ENCODE data around the gene COLEC12. TPM values are rescaled to one million over a fixed set of nuclear protein-coding genes. Genes with fewer than 3 reads are reported as not detected.

Gene COLEC12
- 93.7 TPM for total RNA-seq (ENCODE audit: insufficient read depth, low replicate concordance)

DNA sequence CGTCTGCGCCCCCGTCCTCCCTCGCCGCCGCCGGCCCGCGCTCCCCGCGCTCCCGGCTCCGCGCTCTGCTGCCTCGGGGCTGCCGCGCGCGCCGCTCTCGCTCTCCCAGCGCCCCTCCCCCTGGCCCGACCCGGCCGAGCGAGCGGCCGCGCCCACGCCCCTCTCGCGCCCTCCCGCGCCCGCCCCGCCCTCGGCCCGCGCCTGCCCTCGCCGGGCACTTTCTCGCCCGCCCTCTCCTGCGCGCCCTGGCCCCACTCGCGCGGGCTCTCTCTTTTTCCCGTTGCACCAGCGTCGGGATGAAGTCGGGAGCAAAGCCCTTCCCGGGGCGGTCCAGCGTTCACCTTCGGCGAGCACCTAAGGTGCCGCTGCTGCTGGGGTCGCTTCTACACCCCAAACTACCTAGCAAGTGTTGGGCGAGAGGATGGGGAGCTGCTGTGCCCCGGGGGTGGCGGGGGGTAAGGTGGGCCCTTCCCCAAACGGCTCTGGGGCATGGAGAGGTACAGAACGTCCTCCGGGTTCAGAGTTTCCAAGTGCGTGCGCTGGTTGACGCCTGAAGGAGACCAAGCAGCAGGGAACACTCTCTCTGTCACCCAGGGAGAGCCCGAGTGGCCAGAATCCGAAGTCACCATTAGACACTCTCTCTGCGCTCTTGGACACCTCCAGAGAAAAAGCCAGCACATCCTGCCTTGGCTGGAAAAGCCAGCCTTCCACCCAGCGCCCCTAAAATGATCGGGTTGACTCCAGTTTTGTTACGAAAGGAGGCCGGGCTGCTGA lies at the start of gene COLEC12:
TSS of gene COLEC12 (minus strand) at position 70 of the 774 bp plus-strand sequence. CDS start 187 bp downstream, outside the sequence.
- peak; percentile 45 for DNase-seq (ENCODE audit: low spot score)

DNA sequence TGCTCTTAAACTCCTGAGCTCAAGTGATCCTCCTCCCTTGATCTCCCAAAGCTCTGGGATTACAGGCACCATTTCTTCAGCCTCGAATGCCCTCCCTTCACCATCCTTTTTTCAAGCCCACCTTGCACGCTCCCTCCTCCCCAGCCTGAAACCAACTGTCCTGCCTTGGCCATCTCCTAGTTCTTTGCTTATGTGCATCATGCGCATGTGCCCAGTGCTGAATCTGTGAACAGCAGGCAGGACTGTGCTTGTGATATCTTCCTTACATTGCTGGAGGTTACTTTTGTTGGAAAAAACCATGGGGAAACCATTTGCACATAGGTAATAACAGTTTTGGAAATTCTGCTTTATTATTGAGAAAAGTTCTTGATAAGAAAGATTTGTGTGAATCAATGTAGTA lies 49.5 kb upstream of the COLEC12 start:
- DNase-seq (ENCODE audit: low spot score) = no peak

DNA sequence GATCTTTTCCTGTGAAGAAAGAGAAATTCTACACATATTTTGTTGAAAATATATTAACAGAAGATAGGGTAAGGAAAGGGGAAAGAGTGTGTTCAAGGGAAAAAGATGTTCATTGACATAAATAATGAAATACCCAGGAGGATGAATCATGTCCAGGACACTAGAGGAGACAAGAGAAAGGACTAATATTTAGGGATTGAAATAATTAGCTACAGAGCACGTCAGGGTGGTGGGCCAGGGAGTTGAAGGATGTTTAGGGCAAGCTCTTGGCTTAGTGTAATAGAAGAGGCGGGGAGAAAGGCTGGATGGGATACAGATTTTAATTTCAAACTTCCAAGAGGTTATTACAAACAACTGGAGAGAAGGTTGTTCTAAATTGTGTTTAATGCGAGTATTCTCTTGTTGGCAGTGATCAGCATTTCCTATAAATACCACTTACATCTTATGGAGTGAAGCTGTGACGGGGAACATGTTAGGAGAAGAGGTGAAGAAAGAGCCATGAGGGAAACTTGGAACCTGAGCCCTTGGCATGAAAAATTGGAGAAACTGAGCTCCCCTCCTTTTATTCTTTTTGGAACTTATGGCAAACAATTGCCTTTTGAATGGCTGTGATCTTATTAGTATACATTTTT lies 43.1 kb upstream of the COLEC12 start:
- no peak for DNase-seq (ENCODE audit: low spot score)

DNA sequence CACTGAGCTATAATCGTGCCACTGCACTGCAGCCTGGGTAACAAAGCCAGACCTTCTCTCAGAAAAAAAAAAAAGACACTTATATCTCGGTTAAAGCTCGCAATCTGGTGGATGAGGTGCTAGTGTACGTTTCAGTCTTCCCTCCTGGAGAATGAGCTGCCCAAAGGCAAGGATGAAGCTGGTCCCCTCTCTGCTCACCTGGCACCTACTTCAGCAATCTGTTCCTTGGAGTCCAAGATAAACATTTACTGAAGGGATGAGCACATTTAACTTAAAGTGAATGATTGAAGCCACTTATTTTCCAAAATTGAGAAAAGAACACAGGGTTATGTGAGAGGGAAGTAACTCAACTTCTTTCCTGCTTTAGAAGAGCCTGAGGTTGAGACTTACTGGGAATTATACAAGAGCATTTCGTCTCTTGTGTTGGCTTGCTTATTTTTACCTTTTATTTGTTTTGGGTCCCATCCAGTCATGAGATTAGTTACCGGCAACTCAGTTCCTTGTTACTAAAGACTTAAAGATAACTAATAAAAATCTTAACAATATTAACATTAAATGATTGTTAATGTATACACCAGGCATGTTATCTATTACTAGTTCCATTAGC lies 33.6 kb upstream of the COLEC12 start:
- DNase-seq (ENCODE audit: low spot score) = no peak

DNA sequence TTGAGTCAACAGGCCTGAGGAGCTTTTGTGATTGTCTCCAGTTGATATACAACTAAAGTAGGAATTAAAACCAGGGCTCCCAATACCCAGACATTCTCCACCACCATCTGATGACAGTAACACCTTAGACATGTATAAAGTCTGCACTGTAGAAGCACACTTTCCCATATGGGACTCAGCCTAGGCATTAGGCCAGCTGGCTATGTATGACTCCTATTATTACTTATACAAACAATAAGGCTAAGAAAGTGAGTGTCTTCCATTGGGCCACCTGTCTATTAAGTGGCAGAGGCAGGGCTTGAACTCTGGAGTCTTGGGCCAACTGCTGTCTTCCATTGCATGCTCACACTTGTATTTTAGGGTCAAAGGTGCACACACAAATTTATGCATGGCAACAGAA lies 32.1 kb upstream of the COLEC12 start:
- no peak for DNase-seq (ENCODE audit: low spot score)

DNA sequence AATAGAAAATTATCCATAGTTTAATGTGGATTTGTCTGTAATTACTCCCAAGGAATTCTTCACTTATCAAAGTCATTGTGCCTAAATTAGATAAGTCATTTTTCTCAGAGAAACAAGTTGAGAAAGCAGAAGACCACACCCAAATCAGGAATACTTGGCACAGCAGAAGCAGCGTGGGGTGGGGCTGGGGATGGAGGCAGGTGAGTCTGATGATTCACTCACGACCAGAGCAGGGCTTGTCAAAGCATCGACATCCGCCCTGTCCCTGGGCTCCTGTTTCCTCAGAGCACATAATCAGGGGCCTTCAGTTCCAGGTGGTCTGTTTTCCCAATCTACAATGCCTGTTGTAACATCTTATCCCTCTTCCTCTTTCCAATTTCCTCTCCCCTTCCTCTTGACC lies 31.5 kb upstream of the COLEC12 start:
- DNase-seq (ENCODE audit: low spot score) = no peak

DNA sequence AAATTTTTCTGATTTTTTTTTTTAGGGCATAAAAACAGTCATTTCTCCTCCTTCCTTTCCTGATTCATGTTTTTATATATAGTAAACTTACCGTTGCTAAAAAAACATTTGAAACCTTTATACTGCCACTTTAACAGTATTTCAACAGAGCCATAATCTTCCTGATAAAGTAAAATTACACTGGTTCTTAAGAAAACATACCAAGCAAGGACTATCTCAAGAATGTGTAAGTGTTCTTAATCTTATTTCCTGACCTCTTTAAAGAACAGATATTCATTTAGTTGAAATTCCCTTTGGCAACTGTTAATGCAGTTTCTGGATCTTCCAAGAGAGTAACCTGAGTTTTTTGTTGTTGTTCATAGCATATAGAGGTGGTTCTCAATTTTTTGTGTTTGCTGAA lies 26.6 kb upstream of the COLEC12 start:
- peak; percentile 39 for DNase-seq (ENCODE audit: low spot score)

DNA sequence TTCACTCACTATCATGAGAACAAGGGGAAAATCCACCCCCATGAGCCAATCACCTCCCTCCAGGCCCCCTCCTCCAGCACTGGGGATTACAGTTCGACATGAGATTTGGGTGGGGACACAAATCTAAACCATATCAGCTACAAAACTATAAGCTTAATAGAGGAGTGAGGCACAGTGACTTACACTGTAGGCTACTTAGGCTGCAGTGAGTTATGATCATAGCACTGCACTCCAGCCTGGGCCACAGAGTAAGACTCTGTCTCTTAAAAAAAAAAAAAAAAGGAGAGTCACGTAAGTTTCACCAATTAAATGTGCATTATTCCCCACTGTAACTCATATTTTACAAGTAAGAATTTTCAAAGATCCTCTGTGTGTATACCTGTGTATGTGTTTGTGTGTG lies 26.2 kb upstream of the COLEC12 start:
- peak; percentile 9 for DNase-seq (ENCODE audit: low spot score)

DNA sequence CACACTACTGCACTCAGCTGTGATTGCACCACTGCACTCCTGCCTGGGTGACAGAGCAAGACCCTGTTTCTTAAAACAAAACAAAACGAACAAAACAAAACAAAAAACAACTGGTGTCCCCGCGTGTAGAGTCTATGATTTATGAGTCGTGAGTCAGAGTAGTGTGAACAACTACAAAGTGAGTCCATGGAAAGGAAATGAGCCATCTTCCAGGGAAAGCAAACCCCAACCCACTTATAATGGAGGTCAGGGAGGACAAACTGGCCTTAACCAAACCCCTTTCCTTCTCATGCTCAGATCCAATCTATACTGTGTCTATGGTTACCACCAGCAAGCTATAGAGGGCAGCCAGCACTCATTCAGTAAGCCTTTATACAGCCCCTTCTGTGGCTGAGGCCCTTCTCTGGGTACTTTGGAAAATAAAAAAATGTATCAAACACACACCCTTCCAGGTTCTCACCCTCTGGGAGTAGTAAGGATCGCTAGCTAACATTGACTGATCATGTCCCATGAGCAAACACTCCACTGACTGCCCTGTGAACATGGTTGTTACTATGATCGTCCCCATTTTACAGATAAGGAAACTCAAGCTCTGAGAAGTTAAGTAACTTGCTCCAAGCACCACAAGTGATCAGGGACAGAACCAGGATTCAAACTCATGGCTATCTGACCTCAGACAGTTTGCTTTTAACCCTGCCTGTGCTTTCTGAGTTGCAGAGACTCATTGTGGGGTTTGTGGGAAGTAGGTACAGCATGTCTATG lies 24.7 kb upstream of the COLEC12 start:
- peak; percentile 6 for DNase-seq (ENCODE audit: low spot score)

DNA sequence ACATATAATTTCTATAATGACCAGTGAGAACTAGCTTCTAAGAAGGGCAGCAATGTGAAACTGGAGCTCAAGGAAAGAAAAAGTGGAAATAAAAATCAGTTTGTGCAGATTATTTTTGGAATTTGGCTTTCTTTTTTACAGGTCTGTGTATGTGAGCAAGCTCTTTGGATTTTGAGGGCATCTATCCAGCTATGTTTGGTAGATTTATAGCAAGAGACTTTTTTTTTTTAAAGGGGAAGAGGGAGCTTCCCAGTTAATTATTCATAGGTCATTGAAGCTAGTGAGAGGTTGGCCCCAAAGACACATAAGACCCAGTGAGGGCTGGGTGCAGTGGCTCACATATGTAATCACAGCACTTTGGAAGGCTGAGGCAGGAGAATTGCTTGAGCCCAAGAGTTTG lies 24.0 kb upstream of the COLEC12 start:
- peak; percentile 78 for DNase-seq (ENCODE audit: low spot score)

DNA sequence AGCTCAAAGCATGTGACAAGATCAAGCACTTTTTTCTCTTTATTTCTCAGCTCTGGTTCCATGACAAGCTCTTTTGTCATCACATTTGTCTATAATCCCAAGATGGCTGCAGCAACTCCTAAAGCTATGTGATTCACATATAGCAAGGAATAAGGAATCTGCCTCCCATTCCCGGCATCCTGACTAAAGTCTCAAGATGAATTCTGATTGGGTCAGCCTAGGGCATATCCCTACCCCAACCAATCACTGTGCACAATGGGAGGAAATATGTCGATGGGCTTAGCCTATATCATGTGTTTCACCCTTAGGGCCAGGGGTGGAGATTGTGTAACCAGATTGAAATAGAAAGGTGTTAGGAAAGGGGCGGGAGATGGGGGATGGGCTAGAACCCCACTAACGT lies 23.1 kb upstream of the COLEC12 start:
- DNase-seq (ENCODE audit: low spot score) = no peak

DNA sequence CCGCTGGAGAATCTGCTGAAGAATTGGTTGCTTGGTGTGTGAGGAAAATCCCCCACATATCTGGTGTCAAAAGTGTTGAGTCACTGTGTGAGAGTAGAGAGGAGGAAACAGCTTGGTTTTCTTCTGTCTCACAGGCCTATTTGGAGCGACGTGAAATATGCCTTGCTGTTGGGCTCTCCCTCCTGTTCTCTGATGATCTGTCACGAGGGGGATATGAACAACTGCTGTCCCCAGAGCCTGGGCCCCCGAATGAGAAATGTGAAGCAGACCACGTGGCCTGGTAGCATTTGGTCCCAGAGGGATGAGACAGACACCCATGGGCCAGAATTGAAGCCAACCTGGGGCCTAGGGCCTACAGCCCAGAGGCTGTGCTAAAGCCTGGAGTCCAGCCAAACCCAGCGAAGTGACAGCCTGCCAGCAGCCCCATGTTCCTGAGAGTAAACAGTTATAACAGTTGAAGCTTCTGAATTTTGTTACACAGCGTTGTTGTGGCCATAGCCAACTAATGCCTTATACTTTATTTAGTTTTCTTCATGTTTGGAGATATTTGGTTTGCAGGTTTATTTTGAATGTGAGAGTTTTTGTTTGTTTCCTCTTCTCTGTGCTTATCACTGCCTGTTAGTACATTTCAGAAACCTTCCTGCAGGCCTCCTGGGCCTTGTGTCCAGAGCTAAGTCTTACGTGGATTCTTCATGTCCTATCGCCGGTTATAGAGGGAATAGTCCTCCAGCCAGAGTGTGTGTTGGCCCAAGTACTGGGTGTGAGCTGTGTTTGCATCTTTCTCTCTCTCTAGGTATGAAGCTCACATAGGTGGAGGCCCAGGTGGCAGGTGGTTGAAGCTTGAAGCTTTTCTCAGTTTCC lies 18.7 kb upstream of the COLEC12 start:
- DNase-seq (ENCODE audit: low spot score) = peak; percentile 56

DNA sequence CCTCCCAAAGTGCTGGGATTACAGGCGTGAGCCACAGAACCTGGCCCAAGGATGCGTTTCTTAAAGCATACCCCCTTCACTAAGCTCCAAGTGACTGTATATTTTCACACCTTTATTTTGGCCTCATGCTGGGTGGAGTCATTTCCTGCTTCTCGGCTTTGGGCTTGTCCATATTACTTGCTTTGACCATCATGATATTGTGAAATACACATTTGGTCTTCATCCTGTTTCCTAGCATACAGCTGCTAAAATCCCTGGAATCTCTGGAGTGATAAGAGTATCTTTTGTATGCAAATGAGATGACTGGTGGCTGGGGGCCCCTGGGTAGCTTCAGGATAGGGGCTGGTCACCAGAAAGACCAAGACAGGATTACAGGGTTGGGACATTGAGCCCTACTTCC lies 17.6 kb upstream of the COLEC12 start:
- DNase-seq (ENCODE audit: low spot score) = no peak

DNA sequence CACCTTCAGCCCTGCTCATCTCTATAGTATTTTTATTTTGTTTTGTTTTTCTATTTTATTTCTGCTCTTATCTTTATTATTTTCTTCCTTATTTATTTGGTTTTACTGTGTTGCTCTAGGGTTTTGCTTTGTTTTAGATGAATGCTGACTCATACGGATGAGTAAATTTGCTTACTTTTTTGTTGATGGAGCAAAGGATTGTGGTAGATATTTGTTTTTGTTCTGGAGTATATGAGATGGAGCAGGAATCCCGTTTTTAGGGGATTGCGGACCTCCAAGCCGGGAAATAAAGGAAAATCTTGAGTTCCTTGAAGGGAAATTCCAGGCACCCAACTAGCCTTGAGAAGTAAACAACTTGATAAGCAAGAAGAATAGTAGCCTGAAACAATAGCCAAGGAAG lies 15.3 kb upstream of the COLEC12 start:
- no peak for DNase-seq (ENCODE audit: low spot score)

DNA sequence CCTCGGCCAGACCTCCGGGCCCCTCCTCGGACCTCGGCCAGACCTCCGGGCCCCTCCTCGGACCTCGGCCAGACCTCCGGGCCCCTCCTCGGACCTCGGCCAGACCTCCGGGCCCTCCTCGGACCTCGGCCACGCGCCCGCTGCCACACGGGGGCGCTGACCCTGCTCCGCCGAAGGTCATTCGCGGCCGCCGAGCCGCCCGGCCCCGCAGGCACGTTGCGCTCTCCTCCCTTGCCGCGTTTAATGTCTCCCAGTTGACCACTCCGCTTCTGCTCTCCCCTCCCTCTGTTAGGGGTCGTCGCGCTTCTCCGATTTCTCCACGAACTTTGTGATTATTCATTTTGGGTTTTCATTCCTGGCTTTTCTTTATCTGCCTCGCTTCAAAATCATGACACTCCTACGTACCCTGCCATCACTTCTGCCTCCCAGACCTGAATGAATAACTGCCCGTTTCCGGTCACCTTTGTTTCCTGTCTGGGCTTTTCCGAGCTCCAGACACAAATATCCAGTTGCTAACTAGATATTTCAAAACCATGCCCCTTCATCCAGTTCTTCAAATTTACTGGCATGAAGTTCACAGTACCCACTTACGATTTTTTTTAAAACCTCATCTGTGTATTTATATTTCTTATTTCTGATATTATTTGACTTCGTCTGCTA lies 14.8 kb upstream of the COLEC12 start:
- DNase-seq (ENCODE audit: low spot score) = no peak

DNA sequence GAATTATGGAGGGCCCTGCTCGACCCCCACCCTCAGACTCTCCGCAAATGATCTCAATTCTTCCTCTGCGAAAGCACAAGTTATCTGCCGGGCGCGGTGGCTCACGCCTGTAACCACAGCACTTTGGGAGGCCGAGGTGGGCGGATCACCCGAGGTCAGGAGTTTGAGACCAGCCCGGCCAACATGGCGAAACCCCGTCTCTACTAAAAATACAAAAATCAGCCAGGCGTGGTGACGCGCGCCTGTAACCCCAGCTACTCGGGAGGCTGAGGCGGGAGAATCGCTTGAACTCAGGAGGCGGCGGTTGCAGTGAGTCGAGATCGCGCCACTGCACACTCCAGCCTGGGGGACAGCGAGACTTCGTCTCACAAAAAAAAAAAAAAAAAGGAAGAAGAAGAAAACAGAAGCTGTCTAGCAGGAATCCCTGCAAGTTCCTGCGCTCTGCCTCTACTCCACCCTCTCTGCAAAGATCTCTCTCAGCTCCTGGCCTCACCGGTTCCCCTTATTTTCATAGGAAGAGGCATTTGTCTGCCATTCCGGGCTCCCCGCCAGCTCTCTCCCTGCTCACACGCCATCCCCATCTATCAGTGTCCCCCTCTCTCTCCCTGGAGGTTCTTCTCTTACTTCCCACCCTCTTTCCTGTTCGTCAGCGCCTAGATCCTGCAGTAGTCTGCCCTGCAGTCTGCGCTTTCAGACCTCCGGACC lies 13.5 kb upstream of the COLEC12 start:
- DNase-seq (ENCODE audit: low spot score) = no peak

DNA sequence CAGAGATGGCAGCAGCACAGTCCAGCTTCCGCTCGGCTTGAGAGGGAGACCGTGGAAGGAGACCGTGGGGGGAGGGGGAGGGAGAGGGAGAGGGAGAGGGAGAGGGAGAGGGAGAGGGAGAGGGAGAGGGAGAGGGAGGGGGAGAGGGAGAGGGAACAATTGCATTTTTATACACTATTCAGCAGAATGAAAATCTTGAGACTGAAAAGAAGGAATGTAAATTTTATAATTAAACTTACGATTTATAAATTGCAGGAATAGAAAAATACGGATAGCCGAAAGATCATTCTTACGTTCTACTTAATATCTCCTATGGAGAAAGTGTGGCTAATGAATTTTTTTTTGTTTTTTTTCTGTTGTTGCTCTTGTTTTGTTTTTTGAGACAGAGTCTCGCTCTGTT lies 12.5 kb upstream of the COLEC12 start:
- no peak for DNase-seq (ENCODE audit: low spot score)

DNA sequence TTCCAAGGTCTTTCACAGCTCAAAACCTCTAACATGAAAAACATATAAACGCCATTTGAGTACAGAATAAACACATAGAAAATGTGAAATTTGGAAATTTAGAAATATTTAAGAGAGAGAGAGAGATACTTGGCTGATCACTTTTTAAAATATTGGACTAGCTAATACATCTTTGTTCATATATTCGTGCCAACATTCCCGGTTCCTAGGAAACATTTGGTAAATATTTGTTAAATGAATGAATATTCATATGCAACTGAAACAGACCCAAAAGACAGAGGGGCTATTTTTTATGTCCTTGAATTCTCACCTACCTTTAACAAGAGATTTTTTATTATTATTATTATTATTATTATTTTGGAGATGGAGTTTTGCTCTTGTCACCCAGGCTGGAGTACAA lies 8.3 kb upstream of the COLEC12 start:
- no peak for DNase-seq (ENCODE audit: low spot score)

DNA sequence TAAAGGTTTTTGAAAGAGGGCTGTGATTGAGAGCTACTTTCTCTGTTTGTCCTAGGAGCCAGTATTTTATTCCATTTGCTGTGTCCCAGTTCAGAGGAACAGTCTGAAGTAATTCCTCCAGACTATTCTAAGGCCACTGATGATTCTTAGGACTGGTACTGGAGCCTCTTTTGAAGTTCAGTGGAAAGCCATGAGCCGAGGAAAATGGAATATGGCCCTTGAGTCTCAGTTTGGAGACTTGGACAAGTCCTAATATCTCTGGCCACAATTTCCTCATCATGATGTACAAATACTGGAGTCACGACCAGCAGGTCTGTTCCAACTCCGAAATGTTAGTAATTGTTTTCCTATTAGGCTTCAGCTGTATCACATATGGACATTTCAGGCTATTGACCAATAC lies 7.1 kb upstream of the COLEC12 start:
- no peak for DNase-seq (ENCODE audit: low spot score)

DNA sequence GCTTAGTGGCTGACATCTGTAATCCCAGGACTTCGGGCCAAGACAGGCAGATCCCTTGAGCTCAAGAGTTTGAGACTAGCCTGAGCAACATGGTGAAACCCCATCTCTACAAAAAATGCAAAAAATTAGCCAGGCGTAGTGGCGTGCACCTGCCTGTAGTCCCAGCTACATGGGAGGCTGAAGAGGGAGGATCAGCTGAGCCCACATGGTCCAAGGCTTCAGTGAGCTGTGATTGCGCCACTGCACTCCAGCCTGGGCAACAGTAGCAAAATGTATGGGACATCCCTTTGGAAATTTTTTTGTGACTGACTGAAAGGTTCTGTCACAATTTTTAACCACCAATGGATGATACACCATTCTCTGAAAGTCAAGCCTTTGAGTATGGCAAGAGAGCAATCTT lies 6.3 kb upstream of the COLEC12 start:
- DNase-seq (ENCODE audit: low spot score) = no peak

Data from umbilical cord (tissue), 2 donors.